Measurements from ENCODE around the gene TBC1D22A.

GRCh38 chr22:47064416-47064815 is 302.0 kb downstream of the TBC1D22A start:
- no peak for TF ChIP-seq CTCF (IDR thresholded peaks at IDR 0.05)
- no peak for TF ChIP-seq POLR2A (IDR thresholded peaks at IDR 0.05)
